ENCODE results near the gene NPBWR2.
"Not testable (repeated sequence)": the region's sequence is repeated elsewhere in the genome, so short reads cannot be mapped to it uniquely, and the experiment has no call there.

Gene NPBWR2

DNA sequence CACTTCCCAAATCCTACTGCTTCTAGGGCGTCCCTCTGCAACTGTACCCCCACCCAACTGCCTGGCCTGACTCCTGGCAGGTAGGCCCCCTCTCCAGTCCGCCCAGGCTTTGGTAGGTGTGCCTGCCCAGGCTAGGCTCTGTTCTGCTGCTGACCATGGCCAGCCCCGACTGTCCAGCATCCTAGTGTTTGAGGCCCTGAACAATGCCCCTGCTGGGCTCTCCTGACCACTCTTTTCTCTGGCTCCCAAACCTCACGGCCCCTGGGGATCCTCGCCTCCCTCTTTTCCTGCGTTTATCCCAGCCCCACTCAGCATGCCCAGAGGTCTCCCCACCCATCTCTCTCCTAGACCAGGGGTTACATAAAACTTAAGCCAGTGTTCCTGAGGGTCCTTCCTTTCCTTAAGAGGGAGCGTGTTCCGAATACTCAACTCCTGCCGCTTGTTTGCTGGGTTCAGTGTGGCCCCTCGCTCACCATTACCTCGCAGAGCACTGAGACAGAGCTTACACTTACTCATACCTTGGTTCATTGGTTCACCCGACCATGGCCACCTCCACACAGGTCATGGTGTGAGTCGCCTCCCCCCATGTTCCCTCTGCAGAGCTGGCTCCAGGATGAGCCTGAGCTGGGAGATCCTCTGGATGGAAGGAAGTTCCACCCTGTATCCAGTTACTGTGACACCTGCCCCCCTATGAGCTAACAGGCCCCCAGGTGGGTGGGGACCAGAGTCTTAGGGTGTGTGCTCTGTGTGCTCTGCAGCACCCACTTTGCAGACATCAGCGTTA is 35.8 kb upstream of the NPBWR2 start:
- DNase-seq, result no peak

DNA sequence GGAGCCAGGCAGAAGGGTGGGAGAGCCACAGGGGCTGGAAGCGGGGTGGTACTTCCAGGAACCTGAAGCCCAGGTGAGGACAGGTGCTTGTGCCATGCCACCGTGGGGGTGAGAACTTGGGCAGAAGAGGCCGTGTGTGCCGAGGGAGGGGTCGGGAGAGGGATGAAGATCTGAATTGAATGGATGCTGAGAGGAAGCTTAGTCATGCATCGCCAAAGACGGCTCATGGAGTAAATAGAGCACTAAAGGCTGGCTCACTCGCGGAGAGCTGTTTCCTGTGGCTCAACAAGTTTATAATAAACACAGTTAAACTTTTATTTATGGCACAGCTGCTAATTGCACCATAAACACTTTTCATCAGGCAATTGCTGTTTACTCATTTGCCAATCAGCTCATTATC is 35.2 kb upstream of the NPBWR2 start:
- DNase-seq, result no peak

DNA sequence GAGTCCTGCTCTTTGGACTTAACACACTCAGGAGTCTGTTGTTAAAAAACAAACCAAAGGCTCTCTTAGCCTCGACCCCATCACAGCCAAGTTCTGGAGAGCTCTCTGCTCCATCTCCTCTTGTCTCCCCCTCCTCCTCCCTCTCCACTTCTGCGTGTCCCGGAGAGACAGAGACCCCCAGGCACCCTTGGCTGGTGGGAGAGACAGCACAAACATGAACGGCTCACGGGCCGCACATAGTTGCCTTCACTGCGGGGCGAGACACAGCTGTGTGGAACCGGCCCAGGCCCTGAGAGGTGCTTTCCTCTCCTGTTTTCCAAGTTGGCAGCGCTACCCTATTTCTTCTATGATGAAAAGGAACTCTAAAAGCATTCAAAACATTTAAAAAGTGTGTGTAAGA is 33.6 kb upstream of the NPBWR2 start:
- DNase-seq, result no peak

DNA sequence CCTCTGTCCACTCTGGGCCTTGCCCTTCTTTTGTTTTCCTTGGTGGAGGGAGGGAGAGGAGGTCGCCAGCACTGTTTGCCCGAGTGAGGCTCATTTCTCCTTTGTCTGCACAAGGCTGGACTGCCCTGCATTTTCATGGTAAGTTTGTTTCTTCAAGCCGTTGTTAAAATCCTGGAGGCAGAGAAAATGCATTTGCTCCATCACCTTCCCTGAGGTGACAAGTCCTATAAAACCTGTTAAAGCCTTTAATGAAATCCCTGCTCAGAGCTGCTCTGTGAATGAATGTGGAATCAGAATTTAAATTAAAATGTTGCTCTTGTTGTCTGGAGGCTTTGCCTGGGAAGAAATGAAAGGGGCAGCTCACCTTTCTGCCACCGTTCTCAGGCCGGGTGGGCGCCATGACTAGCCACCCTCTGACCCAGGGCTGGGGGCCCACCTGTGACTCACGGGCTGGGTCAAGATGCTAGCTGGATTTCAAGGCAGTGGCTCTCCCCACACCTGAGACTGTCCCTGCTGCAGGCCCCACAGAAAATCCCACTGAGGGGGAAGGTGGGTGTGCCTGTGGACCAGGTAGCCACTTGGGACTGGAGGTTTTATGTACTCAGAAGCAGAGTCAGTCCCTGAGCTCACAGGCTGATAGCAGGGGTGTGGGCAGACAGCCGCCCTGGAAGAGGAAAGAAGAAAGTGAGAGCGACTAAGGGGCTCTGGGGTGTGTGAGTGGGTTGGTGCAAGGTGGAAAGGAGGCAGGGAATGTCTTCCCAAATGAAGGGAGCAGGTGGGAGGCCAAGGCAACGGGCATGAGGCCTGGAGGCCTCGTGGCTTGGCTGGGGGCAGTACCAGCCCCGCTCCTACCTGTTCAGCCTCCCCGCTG is 32.9 kb upstream of the NPBWR2 start:
- DNase-seq, result no peak

DNA sequence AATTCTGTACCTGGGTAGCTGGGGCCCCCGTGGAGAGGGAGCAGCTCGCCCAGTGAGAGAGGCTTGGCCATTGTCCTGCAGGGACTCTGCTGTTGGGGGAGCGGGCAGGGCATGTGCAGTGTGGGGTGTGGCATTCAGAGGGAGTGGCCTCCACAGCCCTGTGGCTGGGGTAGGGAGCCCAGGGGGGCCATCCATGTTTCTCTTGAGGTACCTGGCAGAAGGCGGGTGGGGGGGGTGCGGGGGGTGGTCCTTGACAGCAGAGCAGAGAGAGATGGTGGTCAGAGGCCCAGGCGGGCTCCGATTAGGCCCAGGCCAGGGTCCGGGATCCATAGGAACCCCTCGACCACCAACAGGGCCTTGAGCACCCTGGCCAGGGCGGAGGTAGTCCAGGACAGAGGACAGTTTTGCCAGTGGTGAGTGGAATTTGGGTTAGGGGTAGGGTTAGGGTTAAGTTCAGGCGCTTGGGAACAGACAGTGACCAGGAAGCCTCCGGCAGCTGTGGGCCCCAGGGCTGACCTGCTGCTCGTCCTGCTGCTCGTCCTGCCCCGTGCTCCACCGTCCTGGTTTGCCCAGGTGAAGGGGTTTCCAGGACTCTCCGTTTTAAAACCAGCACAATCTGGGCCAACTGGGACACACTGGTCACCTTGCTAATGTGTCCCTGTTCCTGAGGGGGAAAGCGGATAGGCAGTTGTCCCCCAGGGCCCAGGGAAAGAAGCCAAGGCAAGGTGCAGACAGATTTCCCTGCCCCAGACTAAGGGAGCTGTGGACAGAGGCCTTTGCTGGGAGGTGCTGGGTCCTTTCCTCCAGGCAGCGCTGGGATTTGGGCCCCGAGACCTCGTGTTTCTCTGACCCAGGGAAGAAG is 32.1 kb upstream of the NPBWR2 start:
- no peak for DNase-seq

DNA sequence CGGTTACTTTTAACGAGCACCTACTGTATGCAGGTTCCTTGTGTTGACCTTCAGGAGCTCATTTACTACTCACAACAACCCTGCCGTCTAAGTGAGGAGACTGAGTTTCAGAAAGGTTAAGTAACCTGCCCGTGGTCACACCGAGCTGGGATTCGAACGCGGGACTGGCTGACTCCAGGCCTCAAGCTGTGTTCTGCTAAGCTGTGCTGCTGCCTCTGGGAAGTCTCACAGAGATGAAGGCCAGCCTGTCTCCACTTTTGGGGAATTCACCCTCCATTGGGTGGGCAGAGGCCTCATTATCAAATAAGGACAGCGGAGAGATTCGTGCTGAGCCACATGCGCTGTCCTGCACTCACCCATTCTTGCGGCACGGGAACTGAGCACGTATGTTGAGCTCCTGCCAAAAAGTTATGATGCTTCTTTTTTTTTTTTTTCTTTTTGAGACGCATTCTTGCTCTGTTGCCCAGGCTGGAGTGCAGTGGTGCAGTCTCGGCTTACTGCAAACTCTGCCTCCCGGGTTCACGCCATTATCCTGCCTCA is 31.0 kb upstream of the NPBWR2 start:
- no peak for DNase-seq

DNA sequence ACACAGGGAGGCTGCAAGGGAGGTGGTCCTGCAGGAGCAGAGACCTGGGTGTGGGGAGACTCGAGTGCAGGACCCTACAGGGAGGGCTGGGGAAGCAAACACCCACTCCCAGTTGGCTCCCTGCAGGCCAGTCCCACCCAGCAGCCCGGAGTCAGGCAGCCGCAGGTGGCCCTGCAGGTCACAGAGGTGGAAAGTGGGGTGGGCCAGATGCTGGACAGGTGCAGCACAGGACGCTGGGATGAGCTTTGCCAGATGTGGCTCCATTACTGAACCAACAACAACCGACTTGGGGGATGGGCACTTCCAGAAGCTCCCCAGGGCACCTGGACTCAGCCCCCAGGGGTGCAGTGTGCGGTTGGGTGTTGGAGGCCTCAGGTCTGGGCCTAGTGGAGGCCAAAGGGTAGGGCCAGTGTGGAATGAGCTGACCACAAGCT is 30.2 kb upstream of the NPBWR2 start:
- DNase-seq, result no peak

DNA sequence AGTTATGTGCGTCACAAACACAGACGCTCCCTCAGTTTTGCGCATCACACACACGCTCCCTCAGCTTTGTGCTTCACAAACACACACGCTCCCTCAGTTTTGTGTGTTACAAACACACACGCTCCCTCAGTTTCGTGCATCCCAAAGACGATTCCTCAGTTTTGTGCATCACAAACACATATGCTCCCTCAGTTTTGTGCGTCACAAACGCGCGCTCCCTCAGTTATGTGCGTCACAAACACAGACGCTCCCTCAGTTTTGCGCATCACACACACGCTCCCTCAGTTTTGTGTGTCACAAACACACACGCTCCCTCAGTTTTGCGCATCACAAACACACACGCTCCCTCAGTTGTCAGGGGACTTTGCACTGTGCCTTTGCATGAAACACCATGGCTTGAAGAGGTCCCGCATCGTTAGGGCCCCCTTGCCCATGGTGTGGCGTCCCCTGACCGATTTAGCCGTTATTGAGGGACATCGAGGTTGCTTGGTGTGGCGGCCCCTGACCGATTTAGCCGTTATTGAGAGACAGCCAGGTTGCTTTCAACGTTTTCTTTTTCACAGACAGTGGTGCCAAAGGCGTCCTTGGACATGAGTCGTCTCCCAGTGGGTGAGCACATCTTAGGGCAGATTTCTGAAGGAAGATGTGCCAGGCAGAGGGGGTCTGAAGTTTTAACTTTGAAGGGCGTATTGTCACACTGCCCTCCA is 28.8 kb upstream of the NPBWR2 start:
- no peak for DNase-seq

DNA sequence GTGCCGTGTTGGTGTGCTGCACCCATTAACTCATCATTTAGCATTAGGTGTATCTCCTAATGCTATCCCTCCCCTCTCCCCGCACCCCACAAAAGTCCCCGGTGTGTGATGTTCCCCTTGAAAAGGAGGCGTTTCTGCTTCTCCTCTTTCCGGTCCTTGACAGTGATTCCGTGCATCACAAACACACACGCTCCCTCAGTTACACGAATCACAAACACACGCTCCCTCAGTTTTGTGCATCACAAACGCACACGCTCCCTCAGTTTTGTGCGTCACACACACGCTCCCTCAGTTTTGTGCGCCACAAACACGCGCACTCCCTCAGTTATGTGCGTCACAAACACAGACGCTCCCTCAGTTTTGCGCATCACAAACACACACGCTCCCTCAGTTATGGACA is 27.4 kb upstream of the NPBWR2 start:
- not testable (repeated sequence) for DNase-seq

DNA sequence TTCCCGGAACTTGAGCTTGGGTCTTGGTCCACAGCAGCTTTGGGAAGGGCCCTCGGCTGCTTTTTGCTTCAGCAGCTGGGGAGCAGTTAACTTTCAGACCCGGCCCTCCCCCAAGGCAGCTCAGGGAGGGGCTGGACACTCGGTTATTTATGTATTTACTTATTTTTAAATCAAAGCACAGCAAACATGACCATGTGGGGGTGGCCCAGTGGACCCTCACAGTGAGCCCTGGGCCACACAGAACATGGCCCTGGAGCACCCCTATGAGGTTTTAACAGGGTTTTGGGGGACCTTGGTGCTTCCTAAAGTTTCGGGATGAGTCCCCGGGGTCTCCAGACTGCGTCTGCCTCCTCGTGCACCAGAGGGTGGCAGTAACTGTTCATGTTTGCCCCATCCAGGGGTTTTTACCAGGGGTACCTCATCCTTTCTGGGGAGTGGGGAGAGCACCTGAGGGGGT is 26.6 kb upstream of the NPBWR2 start:
- DNase-seq, result no peak

DNA sequence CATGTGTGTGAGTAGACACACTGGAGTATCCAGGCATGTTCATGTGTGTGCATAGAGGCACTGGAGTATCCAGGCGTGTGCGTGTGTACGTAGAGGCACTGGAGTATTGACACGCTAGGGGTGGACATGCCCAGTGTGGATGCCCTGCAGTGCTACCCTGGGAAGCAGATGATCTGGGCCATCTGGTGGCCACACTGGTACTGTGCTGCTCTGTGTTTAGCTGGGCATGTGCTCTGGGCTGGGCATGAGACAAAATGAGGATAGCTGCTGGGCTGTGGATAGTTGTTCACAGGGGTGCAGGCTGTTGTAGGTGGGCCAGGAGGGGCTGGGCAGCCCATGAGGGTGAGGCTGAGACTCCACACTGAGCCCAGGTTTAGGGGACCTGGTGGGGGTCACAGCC is 24.0 kb upstream of the NPBWR2 start:
- DNase-seq, result no peak

DNA sequence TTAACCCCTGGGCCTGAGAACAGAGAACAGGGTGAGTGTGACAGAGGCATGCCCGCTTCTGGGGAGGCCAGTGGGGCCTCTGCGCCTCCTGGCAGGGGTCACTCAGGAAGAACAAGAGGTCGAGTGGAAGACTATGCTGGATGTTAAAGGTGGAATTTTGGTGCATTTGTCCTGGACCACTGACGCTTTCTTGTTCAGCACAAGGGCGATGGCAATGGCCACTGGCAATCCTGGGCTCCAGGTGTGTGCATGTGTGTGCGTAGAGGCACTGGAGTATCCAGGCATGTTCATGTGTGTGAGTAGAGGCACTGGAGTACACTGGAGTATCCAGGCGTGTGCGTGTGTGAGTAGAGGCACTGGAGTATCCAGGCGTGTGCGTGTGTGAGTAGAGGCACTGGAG is 23.5 kb upstream of the NPBWR2 start:
- DNase-seq, result no peak

DNA sequence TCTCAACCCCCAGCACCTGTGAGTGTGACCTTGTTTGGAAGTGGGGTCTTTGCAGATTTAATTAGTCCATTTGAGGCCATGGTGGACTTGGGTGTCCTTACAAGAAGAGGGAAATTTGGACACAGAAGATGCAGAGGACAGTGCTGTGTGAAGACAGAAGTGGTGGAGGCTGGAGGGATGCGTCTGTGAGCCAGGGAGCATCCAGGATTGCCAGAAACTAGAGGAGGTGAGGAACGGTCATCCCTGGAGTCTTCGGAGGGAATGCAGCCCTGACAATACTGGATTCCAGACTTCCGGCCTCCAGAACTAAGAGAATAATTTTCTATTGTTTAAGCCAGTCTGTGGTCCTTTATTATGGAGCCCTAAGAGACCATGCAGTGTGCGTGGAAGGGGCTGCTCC is 22.9 kb upstream of the NPBWR2 start:
- DNase-seq, result no peak

DNA sequence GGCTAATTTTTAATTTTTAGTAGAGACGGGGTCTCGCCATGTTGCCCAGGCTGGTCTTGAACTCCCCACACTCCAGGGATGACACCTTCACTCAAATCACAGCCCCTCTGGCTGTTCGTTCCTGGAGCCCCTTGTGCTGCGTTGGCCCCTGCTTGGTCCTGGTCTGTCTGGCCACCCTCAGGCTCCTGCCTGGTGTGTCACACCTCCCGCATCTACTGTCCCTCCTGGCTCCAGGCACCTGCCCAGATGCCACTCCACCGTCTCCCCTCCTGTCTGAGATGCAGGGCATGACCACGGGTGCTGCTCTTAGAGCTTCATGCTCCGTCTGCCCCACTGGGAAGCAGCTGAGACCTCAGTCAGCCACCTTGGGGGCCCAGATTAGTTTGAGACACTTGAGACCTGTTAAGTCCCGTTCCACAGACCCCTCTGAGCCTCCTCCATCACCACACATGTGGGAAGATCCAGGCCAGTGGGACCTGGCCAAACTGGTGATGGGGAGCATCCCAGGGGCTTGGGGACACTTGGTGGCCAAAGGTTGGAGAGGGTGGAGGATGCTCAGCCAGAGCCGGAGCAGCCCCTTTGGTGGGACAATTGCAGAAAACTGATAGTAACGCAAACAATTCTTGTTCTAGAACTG is 21.9 kb upstream of the NPBWR2 start:
- no peak for DNase-seq

DNA sequence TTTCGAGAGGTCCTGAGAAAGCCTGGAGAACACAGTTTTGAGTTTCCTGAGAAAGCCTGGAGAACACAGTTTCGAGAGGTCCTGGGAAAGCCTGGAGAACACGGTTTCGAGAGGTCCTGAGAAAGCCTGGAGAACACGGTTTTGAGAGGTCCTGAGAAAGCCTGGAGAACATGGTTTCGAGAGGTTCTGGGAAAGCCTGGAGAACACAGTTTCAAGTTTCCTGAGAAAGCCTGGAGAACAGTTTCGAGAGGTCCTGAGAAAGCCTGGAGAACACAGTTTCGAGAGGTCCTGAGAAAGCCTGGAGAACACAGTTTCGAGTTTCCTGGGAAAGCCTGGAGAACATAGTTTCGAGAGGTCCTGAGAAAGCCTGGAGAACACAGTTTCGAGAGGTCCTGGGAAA is 16.2 kb upstream of the NPBWR2 start:
- not testable (repeated sequence) for DNase-seq

DNA sequence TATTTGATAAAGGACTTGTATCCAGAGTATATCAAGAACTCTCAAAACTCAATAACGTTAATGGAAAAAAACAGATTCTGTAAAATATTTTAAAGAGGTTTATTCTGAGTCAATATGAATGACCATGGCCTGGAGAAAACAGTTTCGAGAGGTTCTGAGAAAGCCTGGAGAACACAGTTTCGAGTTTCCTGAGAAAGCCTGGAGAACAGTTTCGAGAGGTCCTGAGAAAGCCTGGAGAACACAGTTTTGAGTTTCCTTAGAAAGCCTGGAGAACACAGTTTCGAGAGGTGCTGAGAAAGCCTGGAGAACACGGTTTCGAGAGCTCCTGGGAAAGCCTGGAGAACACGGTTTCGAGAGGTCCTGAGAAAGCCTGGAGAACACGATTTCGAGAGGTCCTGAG is 15.6 kb upstream of the NPBWR2 start:
- DNase-seq, result not testable (repeated sequence)

DNA sequence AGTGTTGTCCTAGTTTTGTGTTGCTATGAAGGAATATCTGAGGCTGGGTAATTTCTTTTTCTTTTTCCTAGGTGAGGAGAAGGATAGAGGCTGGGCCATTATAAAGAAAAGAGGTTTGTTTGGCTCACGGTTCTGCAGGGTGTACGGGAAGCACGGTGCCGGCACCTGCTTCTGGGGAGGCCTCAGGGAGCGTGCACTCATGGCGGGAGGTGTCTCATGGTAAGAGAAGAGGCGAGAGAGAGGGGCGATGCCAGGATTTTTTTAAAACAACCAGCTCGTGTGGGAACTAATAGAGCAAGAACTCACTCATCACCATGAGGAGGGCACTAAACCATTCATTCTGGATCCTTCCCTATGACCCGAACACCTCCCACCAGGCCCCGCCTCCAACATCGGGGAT is 14.2 kb upstream of the NPBWR2 start:
- no peak for DNase-seq

DNA sequence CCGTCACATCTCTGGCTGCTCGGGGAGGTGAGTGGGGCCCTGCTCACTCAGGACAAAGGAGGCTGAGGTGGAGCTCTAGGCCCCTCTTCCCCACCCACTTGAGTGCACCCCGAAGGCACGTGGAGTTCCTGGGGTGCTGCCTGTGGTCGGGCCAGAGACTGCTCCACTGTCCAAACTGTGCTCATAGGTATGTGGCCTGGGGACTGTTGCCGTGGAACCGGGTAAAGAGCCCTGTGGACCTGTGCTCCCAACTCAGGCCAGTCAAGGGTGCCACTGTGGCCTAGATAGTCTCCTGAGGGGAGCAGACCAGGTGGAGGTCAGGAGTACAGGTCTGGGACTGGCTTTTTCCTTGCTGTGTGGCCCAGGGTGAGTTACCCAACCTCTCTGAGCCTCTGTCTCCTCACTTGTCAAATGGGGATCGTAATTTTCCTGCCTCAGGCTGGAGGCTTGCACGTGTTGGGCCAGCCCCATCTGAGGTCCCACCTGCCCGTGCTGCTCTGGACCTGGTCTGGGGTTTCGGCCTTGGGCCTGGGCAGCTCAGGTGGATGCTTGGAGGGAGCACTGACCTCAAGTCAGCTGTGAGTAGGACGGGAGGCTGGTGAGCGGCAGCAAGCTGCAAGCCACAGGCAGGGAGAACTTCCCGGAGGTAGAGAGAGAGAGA is 12.4 kb upstream of the NPBWR2 start:
- no peak for DNase-seq

DNA sequence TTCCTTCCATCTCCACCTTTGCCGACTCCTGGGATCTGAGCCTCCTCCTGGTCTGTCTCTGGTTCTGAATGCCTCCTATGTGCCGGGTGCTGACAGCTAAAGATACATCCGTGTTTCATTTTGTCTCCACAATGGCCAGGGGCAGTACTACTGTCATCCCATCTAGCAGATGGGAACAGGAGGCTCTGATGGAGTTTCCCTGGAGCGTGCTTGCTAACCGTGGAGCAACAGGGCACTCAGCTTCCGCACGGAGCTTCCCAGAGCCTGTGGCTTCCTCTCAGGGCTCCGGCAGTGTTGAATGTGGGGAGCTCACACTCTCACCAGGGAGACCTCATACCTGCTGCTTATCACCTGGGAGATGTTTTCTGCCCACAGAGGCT is 11.9 kb upstream of the NPBWR2 start:
- no peak for DNase-seq

DNA sequence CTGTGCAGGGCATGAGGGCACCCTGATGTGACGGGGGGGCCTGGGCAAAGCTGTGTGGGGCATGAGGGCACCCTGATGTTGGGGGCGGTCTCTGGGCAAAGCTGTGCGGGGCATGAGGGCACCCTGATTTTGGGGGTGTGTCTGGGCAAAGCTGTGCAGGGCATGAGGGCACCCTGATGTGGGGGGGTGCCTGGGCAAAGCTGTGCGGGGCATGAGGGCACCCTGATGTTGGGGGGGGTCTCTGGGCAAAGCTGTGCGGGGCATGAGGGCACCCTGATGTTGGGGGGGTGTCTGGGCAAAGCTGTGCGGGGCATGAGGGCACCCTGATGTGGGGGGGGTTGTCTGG is 10.0 kb upstream of the NPBWR2 start:
- DNase-seq, result not testable (repeated sequence)
